HG03066 (cell line): Measurements from ENCODE around the gene PGM1.

Experiments
- ATAC-seq: cut with Tn5 transposase; IDR thresholded peaks from one replicate; pipeline ENCODE4 v1.9.1; 2021; ENCODE audit warnings: low read depth; ENCODE audit not compliant: unreplicated experiment

PGM1 gene

DNA sequence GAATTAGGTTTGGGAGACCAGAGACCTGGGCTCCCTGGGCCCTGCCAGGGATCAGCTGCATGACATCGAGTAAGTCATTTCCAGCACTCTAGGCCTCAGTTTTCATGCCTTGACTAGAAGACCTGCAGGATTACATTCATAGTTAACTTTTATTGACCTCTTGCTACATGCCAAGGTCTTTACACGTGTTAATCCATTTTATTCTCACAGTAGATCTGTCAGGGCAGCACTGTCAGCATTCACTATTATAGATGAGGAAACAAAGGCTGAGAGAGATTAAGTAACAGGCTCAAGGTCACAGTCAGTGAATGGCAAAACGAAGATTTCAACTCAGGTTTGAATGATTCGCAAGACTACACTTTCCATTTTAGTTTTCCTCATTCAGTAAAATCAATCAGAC is 37.0 kb downstream of the PGM1 start:
- no peak for ATAC-seq

DNA sequence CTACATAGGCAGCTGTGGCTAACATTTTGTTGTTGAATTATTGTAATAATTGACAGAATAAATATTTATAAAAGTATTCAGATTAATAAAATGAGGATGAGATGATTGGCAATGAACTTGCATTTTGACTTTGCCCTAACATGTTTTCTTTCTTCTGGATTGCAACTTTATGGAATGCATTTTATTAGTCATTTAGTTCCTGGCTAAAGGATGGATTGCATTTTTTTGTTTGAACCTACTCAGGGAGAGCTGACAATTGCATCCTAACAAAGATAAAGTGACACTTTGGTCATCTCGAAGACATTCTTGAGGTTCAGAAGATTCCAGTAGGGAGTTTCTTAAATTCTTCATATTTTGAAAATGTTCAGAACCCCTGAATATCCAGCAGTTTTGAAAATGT is 37.5 kb downstream of the PGM1 start:
- ATAC-seq: no peak

DNA sequence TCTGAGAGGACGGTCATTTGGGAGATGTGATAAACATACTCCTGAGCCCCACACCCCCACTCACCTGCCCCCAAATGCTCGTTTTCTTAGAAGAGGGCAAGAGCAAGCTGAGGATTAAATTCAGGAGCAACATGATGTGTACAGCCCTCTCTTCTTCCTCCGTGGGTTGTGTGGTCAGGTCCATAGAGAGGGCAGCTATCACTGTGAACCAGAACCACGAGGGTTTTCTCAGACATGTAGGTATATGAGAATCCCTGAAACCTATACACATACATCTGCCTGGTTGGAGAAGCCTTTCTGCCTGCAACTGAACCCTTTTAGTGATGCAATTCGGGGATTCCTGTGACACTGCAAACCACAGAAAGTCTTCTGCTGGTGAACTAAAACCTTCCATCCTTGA is 38.9 kb downstream of the PGM1 start:
- no peak for ATAC-seq

DNA sequence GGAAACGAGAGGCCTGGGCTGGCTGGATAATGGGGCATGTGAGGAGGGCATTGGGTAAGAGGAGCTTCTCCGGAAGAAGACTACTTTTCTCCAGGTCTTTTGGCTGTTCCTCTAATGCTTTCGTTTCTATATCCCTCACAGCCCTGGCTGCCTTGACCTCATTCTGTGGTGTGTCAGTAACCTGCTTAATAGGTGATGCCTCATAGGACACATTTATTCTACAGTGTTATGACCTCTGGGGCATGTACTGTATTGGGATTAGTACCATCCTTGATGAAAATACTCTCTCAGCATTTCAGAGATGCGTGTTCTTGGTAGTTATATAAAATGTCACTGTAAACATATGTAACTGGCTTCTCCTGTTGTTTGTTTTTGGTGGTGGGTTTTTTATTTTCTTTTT is 40.1 kb downstream of the PGM1 start:
- no peak for ATAC-seq

DNA sequence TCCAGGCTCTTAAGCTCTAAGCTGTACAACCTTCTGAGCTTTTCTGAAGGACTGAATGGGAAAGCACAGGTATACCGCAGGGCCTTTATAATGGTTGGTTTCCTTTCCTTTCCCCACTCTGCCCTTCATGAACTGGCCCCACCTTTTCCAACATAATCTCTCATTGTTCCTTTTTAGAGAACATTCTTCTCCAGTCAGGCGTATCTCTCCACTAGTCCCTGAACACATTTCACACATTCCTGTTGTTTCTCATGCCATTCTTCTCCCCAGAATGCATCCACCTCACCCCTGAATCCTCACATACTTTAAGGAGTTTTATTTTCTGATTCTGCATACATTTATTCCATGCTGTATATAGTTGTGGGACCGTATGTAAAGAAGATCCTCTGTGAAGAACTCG is 41.3 kb downstream of the PGM1 start:
- ATAC-seq: no peak

DNA sequence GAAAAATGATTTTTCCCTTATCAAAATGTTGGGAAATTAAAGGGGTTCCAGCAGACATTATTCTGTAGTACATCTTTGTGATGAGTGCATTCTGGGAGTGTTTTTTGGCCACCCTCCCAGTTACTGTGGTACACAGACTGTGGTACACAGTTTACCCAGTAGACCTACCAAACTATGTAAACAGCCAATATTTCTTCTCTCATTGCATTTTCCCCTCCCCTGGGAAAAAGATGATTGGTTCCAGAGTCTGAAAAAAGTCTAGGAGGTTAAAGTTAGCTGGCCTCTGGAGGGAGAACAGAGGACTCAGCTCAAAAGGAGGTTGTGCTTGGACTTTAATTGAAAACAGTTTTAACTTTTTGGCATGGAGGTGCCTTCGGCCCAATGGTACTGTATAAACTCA is 42.5 kb downstream of the PGM1 start:
- no peak for ATAC-seq

DNA sequence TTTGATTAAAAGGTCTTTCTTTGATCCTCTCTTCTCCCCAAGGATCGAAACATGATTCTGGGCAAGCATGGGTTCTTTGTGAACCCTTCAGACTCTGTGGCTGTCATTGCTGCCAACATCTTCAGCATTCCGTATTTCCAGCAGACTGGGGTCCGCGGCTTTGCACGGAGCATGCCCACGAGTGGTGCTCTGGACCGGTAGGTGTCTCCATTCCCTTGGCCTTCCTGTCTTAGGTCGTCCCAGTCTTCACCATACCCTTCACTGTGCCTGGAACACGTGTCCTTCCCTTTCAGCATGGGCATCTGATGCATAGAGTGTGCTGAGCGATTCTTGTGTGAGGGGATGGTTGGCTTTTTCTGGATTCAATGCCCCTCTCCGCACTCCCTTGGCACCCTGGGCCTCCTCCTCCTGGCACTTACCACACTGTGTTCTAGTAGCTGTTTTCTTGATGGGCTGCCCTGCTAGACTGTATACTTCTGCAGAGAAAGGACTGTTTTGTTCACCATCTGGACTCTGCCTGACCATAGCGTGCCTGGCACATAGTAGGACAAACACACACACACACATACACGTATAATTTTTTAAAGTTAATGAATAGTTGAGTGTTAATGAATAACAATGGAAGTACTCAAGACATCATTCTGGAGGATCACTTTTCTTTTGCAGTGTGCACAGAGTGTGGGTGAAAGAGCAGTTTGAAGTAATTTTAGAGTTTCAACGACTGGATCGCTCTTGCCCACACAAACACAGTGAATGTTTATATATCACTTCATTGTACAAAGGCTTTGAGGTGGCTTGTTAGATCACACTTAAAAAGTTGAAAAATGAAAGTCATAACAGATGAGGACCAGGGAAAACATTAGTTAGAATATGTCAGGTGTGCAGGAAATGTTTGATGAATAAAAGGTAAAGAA is 43.2 kb downstream of the PGM1 start:
- ATAC-seq: no peak

DNA sequence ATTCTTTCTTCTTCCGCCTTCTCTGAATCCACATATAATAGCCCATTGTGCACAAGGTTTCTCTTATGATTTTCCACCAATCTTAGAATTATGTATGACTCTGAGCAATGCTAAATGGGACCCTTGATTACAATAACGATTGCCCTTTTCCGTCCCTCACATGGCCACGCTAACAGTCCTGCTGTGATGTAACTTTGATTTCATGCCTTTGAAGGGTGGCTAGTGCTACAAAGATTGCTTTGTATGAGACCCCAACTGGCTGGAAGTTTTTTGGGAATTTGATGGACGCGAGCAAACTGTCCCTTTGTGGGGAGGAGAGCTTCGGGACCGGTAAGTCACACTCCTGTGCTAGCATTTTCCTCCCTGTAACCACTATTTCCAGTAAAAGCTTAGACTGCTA is 45.3 kb downstream of the PGM1 start:
- no peak for ATAC-seq

DNA sequence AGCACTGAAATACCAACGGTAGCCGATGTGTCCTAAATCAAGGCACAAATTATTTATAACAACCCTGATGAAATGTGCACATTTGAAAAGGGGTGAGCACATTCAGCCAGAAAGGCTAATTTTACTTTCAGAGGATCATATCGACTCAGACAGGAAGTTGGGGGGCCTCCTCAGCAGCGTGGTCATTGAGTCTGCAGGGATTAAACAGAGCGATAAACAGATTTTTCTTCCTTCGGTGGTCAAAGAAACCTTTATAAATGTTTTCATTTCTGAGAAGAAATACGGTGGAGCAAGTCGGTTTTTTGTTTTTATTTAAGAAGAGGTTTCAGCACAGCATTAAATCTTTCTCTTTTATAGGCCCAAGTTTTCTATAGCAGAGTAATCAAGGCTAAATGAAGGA is 45.7 kb downstream of the PGM1 start:
- no peak for ATAC-seq

DNA sequence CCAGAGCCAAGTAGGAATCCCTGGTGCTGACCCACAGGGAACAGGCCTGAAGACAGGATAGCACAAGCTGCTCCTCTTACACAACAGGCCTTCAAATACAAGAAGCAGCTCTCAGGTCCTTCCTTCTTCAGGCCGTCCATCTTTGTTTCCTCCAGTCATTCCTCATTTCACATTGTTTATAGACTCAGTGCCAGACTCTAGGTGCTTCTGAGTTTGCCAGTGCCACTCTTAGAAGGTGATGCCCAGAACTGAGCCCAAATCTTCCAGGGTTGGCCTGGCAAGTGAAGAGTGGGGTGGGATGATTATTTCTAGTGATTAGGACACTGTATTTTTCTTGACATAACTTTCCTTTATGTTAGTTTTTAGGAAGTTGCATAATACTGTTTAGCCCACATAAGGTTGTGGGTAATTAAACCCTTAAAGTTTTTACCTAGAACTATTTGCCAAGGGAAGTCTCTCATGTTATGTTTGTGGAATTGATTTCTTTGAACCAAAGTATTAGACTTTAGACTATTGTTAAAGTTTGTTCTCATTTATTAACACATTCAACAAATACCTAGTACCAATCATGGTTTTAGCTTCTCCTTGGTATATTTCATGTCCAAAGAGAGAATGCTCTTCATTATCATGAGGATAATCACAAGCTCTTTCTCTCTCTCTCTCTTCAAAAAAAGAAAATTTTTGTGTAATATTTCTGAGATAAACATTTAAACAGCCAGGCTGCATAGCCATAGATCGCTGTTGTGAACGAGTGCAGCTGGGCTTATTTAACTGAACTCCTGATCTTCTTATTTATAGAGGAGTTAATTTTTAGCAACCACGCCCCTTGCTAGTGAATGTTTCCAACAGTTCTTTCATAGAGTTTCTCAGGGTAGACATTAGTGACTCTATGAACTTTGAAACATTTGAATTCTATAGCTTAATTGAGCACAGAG is 47.7 kb downstream of the PGM1 start:
- no peak for ATAC-seq

DNA sequence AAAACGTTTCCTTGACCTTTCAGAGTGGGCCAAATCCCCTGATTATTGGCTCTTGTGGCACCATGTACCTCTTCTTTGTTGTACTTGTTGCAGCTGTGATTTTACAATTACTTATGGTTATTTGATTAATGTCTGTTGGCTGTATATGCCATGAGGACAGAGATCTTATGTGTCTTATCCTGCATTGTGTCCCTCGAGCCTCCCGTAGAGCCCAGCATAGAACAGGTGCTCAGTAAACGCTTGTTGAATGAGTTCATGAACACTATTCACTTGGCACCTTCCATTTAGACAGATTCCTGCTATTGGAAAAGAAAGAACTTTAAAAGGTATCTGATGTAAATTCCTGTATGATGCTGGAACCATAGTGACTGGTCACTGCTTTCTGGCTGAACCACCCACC is 48.4 kb downstream of the PGM1 start:
- no peak for ATAC-seq

DNA sequence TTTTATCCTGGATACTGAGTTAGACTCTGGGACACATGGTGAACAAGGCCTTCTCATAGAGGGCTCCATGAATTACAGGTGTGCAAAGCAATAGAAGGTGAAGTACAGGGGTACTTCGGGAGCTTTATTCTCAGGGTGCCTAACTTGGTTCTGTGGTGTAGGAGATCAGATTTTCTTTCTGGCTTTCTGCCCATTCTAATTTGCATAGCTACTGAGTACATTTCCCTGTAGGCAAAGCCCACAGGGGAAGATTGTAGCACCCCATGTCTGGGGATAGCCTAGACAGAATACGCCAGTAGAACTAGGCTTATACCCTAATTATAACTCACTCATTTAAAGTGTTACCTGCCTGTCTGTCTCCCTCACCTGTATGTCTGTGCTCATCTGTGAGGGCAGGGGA is 49.7 kb downstream of the PGM1 start:
- ATAC-seq: no peak

DNA sequence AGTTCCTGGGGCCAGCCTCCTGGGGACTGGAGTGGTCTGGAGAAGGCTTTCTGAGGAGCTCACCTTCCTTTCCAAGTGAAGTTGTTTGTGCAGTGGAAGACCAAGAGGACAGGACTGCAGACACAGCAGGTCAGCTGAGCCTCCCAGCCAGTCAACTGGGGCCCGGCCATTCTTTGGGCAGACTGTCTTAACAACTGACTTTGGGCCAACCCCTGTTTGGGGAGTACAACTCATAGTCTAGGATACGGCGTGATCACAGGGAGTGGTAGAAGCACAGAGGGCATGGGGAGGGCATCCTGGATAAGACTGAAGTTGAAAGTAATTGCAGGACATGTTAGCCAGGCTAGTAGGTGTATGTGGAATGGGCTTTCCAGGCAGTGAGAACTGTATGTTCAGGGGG is 50.3 kb downstream of the PGM1 start:
- no peak for ATAC-seq

DNA sequence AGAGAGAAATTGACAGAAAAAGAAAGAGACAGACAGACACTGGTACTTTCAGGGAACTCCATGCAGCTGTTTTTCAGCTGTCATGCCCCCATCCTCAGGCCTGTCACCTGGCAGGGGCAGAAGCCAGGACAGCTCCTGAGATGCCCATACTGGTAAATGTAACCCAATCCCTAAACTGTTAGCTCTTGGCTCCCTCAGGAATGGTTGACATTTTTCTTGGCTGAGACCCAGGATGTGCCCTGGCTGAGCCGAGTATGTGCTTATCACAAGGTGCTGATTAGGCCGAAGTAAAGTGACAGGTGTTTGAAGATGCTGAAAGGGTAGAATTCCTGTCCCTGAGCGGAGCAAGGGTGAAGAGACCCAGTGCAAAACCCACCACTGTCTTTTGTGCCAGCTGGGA is 50.7 kb downstream of the PGM1 start:
- no peak for ATAC-seq

DNA sequence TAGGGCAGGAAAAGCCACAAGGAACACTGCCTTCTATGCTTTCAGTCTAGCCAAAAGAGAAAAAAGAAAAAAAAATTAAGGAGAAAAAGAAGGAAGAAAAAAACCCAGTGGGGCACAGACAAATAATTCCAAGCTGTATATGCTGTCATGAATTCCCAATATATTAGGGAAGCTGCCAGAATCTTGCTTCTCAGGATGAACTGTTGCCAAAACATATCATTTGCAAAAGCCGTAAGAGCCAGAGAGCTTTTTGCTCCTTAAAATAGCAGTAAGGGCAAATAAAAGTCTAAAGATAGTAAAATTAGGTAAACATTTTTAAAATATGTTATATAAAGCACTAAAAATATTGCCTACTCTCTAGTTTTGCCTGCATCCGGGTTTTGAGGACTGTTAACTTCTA is 52.1 kb downstream of the PGM1 start:
- ATAC-seq: no peak

DNA sequence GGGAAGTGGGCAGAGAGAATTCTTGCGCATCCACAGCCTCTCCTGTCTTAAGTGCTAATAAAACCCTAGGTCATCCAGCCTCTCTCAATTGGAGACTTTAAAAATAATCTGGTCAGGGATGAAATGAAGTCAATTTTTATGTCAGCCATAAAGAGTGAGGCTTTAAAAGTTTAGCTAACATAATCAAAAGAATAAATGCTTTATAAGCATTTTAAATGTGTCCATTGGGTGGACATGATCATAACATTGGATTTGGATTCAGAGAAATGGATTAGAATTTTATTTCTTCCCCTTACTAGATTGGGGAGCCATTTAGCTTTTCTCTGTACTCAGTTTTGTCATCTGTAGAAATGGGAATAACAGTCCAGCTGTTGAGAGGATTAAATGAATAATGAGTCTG is 55.5 kb downstream of the PGM1 start:
- no peak for ATAC-seq

DNA sequence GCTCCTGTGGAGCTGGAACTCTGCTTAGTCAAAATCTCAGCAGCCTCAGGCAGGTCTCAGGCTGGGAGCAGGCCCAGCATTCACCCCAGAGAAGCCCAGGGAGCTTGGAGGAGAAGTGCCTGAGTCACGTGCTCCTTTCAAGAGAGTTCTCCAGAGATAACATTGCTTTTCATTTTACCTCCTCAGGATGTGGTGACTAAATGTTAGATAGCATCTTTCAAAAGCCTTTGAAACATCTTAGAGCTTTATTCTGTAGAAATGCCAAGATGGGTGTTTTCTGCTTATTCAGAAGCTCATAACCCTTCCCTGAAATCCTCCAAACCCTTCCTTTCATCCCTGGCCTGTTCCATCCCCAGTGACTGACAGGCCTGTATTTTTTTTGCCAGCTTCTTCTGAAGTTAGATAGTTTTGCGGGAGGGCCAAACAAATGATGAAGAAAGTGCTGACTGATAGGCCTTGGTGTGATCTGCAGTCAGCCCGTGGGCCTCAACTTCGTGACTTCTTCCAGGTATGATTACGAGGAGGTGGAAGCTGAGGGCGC is 58.0 kb downstream of the PGM1 start:
- no peak for ATAC-seq

DNA sequence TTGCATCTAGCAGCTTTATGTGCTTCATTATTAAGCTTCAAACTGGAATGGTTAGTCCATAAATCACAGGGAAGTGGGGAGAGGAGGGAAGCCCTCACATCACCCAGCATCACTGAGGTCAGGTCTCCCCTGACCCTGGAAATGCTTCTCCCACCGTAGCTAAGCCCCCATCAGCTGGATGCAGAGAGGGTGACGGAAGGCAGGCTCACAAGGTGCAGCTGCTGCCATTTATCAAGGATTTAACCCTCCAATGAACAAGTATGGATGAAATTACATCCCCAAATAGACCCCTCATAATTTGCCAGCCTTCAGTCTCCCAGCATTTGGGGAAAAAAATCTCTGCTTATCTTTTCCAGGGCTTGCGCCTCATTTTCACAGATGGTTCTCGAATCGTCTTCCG is 60.8 kb downstream of the PGM1 start:
- no peak for ATAC-seq

DNA sequence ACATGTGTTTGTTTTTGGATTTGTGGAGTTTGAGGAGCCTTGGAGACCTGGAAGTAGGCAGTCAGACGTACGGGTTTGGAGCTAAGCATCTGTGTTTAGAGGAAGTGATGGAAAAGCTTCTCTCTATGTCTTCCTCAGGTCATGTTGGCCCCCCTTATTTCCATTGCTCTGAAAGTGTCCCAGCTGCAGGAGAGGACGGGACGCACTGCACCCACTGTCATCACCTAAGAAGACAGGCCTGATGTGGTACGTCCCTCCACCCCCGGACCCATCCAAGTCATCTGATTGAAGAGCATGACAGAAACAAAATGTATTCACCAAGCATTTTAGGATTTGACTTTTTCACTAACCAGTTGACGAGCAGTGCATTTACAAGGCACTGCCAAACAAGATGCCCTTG is 66.2 kb downstream of the PGM1 start:
- no peak for ATAC-seq

DNA sequence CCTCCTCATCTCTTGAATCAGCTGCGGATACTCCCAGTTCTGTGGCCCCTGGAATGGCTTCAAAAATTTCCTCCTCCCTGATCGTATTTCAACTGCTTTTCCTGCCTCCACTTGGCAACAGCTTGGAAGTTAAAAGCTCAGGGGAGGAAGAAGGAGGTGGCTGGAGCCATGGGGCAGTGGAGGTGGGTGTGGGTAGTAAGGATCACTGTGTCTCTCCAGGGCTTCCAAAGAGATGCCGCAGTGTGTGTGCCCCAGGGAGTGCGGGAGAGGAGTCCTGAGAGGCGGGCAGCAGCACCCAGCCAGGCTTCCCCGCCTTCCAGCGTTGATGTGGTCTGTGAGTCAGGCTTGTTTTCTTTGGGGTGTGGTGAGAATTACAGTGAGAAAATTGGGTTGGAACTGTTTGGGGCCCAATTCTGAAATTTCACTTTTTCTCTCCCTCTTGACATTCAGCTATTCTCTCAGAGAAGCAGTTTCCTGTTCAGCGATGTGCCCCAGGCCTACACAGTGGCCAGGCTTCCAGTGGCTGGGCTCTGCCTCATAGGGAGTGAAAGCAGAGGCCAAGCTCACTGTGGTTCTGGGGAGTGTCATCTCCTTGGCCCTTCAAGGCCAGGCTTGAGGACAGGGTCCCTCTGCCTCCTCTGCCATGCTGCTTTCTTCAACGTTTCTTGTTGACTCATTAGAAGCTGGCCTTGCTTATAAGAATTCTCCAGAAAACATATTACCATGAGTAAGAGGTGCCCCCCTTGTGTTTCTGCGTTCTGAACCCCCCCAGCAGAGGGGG is 69.0 kb downstream of the PGM1 start:
- ATAC-seq: no peak

DNA sequence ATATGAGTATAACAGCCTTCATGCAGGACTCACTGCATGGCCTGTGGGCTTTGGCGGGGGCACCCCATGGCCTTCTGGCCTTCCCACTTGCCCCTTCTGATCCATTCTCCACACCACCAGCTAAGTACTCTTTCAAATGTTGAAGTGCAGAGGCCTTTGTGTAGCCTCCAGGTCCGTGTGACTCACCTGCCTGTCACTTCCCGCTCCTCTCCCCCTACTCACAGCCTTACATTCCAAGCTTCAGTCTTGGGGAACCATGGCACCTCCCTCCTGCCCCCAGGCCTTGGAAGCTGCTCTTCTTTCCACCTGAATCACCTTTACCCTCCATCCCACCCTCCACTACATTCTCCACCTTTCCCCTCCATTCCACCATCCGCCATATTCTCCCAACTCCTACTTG is 69.6 kb downstream of the PGM1 start:
- no peak for ATAC-seq
